K562 (cell line): ENCODE measurements around the gene NAXE. TPM values are rescaled to one million over a fixed set of nuclear protein-coding genes. Genes with fewer than 3 reads are reported as not detected.

Experiments
- NEUROD1 ChIP-seq: fragments of 150-350 bp; IDR thresholded peaks from 2 replicates; pipeline ENCODE4 v1.6.1; 2014; ENCODE audit warnings: borderline replicate concordance, low read length, low read depth; ENCODE audit not compliant: partially characterized antibody
- PRDM10 ChIP-seq: fragments of 450-650 bp; IDR thresholded peaks from 2 replicates; pipeline ENCODE4 v1.6.1; 2018; ENCODE audit not compliant: partially characterized antibody
- RB1 ChIP-seq: fragments of 450-650 bp; IDR thresholded peaks from 2 replicates; pipeline ENCODE4 v1.6.1; 2017; ENCODE audit warnings: low read depth, mild to moderate bottlenecking
- TOE1 ChIP-seq, 2 experiments: fragments of 450-650 bp in 1 of 2; sonication (generic) in 1 of 2; formaldehyde crosslinking in 1 of 2; IDR thresholded peaks; 2 replicates each; pipeline versions ENCODE4 v1.7.1 to v1.8.0; 2016 to 2022; ENCODE audit warnings: borderline replicate concordance in 2 of 2, mild to moderate bottlenecking in 2 of 2, antibody characterized with exemption in 1 of 2, inconsistent platforms in 1 of 2, low read depth in 1 of 2, missing genetic modification reagents in 1 of 2, moderate library complexity in 1 of 2
- ZNF507 ChIP-seq: conservative IDR thresholded peaks from 2 replicates; pipeline ENCODE4 v1.6.1; 2017; ENCODE audit warnings: missing genetic modification characterization, missing compliant biosample characterization
- ZNF785 ChIP-seq: fragments of 250-450 bp; sonication (Bioruptor Pico); IDR thresholded peaks from 2 replicates; pipeline ENCODE4 v1.4.0; 2020; ENCODE audit warnings: mild to moderate bottlenecking
- polyA plus RNA-seq, 8 experiments: library from polyadenylated mRNA; depleted of rRNA in 4 of 8; stranded (reverse) in 5 of 8; unstranded in 3 of 8; fragments of >200 nt; fragmentation: Nextera tagmentation in 2 of 8; fragmentation: Illumina TruSeq in 1 of 8; extraction: Ambion mirVana in 2 of 8; extraction: Trizol in 1 of 8; gene quantifications; 2 replicates each; pipeline versions ENCODE4 v1.2.1 to v1.2.3, GENCODE V29; 2011 to 2014; ENCODE audit warnings: inconsistent platforms in 1 of 8, missing spikeins in 1 of 8
- total RNA-seq, 7 experiments: library from RNA; depleted of rRNA in 6 of 7; stranded (reverse); fragments of >200 nt in 6 of 7; fragmentation: Illumina TruSeq in 2 of 7; extraction: Trizol in 2 of 7; gene quantifications; 2 replicates each; pipeline versions ENCODE4 v1.2.1 to v1.2.3, GENCODE V29; 2011 to 2021; ENCODE audit warnings: low replicate concordance in 1 of 7
- TF ChIP-seq, protein P1 (sequence below): fragments of 200-600 bp; sonication (generic); IDR thresholded peaks from one replicate; pipeline ENCODE4 v1.6.1; 2012; ENCODE audit warnings: mild to moderate bottlenecking, low read depth, low read length, inconsistent platforms
- TF ChIP-seq, protein P2 (sequence below): sonication (generic); formaldehyde crosslinking; IDR thresholded peaks from 2 replicates; pipeline ENCODE4 v1.8.0; 2022; ENCODE audit warnings: missing genetic modification reagents, mild to moderate bottlenecking, moderate library complexity, borderline replicate concordance

The NAXE gene
- total and polyA plus RNA-seq, 9 of the 15 experiments (the other 6 are each of a cell fraction or from before 2014, with no cell fraction given), result 27.3 to 137 (median 90.0) TPM

DNA sequence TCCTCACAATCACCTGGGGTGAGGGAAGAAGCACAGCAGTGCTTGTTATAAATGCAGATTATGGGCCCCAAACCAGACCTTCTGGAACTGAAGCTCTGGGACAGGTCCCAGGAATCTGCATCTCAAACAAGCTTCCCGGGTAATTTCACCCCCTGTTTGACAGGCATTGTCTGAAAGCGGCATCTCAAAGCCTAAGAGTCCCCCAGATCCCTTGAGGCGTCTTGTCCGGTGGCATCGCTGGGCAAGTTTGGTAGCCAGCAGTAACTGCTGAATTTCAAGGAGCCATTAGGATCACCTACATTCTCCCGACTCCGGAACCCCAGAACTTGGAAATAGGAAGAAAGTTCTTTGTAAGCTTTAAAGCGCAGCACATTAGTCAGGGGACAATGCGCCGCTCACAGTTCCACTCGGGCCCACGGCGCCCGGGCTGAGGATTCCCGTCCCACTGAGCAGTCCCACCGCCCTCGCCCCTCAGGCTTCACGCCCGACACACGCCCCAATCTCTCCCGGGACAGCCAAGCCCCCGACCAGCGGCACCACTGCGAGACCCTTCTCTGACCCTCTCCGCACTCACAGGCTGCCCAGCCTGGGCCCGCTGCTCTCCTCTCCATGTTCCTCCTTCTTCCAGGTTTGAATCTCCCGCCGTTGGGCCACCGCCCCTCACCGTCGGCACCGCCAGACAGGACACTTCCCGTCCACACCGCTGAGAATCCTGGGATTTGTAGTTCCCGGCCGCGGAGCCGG, 19.5 kb upstream of the NAXE start, which contains the start of gene IQGAP3 (continued):
- TF ChIP-seq, protein P1, sequence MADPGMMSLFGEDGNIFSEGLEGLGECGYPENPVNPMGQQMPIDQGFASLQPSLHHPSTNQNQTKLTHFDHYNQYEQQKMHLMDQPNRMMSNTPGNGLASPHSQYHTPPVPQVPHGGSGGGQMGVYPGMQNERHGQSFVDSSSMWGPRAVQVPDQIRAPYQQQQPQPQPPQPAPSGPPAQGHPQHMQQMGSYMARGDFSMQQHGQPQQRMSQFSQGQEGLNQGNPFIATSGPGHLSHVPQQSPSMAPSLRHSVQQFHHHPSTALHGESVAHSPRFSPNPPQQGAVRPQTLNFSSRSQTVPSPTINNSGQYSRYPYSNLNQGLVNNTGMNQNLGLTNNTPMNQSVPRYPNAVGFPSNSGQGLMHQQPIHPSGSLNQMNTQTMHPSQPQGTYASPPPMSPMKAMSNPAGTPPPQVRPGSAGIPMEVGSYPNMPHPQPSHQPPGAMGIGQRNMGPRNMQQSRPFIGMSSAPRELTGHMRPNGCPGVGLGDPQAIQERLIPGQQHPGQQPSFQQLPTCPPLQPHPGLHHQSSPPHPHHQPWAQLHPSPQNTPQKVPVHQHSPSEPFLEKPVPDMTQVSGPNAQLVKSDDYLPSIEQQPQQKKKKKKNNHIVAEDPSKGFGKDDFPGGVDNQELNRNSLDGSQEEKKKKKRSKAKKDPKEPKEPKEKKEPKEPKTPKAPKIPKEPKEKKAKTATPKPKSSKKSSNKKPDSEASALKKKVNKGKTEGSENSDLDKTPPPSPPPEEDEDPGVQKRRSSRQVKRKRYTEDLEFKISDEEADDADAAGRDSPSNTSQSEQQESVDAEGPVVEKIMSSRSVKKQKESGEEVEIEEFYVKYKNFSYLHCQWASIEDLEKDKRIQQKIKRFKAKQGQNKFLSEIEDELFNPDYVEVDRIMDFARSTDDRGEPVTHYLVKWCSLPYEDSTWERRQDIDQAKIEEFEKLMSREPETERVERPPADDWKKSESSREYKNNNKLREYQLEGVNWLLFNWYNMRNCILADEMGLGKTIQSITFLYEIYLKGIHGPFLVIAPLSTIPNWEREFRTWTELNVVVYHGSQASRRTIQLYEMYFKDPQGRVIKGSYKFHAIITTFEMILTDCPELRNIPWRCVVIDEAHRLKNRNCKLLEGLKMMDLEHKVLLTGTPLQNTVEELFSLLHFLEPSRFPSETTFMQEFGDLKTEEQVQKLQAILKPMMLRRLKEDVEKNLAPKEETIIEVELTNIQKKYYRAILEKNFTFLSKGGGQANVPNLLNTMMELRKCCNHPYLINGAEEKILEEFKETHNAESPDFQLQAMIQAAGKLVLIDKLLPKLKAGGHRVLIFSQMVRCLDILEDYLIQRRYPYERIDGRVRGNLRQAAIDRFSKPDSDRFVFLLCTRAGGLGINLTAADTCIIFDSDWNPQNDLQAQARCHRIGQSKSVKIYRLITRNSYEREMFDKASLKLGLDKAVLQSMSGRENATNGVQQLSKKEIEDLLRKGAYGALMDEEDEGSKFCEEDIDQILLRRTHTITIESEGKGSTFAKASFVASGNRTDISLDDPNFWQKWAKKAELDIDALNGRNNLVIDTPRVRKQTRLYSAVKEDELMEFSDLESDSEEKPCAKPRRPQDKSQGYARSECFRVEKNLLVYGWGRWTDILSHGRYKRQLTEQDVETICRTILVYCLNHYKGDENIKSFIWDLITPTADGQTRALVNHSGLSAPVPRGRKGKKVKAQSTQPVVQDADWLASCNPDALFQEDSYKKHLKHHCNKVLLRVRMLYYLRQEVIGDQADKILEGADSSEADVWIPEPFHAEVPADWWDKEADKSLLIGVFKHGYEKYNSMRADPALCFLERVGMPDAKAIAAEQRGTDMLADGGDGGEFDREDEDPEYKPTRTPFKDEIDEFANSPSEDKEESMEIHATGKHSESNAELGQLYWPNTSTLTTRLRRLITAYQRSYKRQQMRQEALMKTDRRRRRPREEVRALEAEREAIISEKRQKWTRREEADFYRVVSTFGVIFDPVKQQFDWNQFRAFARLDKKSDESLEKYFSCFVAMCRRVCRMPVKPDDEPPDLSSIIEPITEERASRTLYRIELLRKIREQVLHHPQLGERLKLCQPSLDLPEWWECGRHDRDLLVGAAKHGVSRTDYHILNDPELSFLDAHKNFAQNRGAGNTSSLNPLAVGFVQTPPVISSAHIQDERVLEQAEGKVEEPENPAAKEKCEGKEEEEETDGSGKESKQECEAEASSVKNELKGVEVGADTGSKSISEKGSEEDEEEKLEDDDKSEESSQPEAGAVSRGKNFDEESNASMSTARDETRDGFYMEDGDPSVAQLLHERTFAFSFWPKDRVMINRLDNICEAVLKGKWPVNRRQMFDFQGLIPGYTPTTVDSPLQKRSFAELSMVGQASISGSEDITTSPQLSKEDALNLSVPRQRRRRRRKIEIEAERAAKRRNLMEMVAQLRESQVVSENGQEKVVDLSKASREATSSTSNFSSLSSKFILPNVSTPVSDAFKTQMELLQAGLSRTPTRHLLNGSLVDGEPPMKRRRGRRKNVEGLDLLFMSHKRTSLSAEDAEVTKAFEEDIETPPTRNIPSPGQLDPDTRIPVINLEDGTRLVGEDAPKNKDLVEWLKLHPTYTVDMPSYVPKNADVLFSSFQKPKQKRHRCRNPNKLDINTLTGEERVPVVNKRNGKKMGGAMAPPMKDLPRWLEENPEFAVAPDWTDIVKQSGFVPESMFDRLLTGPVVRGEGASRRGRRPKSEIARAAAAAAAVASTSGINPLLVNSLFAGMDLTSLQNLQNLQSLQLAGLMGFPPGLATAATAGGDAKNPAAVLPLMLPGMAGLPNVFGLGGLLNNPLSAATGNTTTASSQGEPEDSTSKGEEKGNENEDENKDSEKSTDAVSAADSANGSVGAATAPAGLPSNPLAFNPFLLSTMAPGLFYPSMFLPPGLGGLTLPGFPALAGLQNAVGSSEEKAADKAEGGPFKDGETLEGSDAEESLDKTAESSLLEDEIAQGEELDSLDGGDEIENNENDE, result no peak
- TF ChIP-seq, protein P2, sequence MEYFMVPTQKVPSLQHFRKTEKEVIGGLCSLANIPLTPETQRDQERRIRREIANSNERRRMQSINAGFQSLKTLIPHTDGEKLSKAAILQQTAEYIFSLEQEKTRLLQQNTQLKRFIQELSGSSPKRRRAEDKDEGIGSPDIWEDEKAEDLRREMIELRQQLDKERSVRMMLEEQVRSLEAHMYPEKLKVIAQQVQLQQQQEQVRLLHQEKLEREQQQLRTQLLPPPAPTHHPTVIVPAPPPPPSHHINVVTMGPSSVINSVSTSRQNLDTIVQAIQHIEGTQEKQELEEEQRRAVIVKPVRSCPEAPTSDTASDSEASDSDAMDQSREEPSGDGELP (CRISPR knock-in tag), result peak; percentile 90
- TF ChIP-seq TOE1 (IDR thresholded peaks at IDR 0.05; ENCODE audit: borderline replicate concordance), result peak; percentile 56; the same call in 1 of the 2 replicates
- no peak for TF ChIP-seq TOE1 (CRISPR knock-in tag; IDR thresholded peaks at IDR 0.05; ENCODE audit: borderline replicate concordance, low read depth)
- peak; percentile 51; the same call in 1 of the 2 replicates for TF ChIP-seq RB1
- no peak for TF ChIP-seq ZNF507 (tag)
- no peak for TF ChIP-seq PRDM10
- peak; percentile 37 for TF ChIP-seq NEUROD1
- TF ChIP-seq ZNF785, result no peak
